GM23338 (cell line): ENCODE measurements around the gene DACT1.

Experiments
- CREB1 ChIP-seq: fragments of 250-450 bp; sonication (Bioruptor Pico); IDR thresholded peaks from 2 replicates; pipeline ENCODE4 v1.5.0; 2020; ENCODE audit warnings: low read depth, mild to moderate bottlenecking, moderate library complexity
- ETS1 ChIP-seq: IDR thresholded peaks from 2 replicates; pipeline ENCODE4 v1.6.1; 2016; ENCODE audit warnings: antibody characterized with exemption
- EZH2 ChIP-seq: fragments of 200-600 bp; sonication (generic); IDR thresholded peaks from one replicate; pipeline ENCODE4 v1.8.0; 2017; ENCODE audit warnings: antibody characterized with exemption, mild to moderate bottlenecking, low read depth; ENCODE audit not compliant: unreplicated experiment
- EZH2phosphoT487 ChIP-seq: fragments of 200-600 bp; sonication (generic); IDR thresholded peaks from one replicate; pipeline ENCODE4 v1.8.1; 2018; ENCODE audit warnings: antibody characterized with exemption; ENCODE audit not compliant: unreplicated experiment
- JUNB ChIP-seq: IDR thresholded peaks from one replicate; pipeline ENCODE4 v1.6.1; 2016; ENCODE audit warnings: antibody characterized with exemption; ENCODE audit not compliant: unreplicated experiment
- POLR2AphosphoS5 ChIP-seq: IDR thresholded peaks from 2 replicates; pipeline ENCODE4 v1.6.1; 2016; ENCODE audit warnings: antibody characterized with exemption, low read depth
- REST ChIP-seq: IDR thresholded peaks from one replicate; pipeline ENCODE4 v1.6.1; 2018; ENCODE audit warnings: antibody characterized with exemption; ENCODE audit not compliant: unreplicated experiment
- STAT1 ChIP-seq: IDR thresholded peaks from one replicate; pipeline ENCODE4 v1.6.1; 2016; ENCODE audit warnings: antibody characterized with exemption; ENCODE audit not compliant: unreplicated experiment
- ZNF114 ChIP-seq: fragments of 250-450 bp; sonication (Bioruptor Pico); IDR thresholded peaks from 2 replicates; pipeline ENCODE4 v1.5.0; 2020; ENCODE audit warnings: mild to moderate bottlenecking, moderate library complexity
- ZNF331 ChIP-seq: fragments of 250-450 bp; sonication (Bioruptor Pico); IDR thresholded peaks from 2 replicates; pipeline ENCODE4 v1.5.0; 2020; ENCODE audit warnings: low read depth, mild to moderate bottlenecking, moderate library complexity
- TF ChIP-seq, protein P1 (sequence below), 2 experiments: fragments of 200-600 bp in 1 of 2; sonication (generic) in 1 of 2; conservative IDR thresholded peaks; 2 replicates each; pipeline versions ENCODE4 v1.5.1 to v1.6.1; 2016 to 2017; ENCODE audit warnings: antibody characterized with exemption in 2 of 2, low read depth in 2 of 2, mild to moderate bottlenecking in 2 of 2, moderate library complexity in 1 of 2
- TF ChIP-seq, protein P2 (sequence below): fragments of 250-450 bp; sonication (Bioruptor Pico); IDR thresholded peaks from 2 replicates; pipeline ENCODE4 v1.5.0; 2020; ENCODE audit warnings: mild to moderate bottlenecking, moderate library complexity

DNA sequence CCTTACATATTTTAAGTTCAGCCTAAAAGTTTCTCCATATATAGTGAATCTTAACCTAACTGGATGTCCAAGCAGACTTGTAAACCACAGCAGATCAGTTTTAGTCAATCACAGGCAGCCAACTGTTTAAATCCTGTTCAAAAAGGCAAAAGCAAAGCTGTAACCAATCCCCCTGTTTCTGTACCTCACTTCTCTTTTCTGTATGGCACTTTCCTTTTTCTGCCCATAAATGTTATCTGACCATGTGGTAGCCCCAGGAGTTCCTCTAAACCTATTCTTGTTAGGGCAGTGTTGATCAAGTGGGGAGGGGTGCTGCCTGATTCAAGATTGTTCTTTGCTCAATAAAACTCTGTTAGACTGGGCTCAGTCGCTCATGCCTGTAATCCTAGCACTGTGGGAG, 8.5 kb upstream of the DACT1 start:
- TF ChIP-seq, protein P1, sequence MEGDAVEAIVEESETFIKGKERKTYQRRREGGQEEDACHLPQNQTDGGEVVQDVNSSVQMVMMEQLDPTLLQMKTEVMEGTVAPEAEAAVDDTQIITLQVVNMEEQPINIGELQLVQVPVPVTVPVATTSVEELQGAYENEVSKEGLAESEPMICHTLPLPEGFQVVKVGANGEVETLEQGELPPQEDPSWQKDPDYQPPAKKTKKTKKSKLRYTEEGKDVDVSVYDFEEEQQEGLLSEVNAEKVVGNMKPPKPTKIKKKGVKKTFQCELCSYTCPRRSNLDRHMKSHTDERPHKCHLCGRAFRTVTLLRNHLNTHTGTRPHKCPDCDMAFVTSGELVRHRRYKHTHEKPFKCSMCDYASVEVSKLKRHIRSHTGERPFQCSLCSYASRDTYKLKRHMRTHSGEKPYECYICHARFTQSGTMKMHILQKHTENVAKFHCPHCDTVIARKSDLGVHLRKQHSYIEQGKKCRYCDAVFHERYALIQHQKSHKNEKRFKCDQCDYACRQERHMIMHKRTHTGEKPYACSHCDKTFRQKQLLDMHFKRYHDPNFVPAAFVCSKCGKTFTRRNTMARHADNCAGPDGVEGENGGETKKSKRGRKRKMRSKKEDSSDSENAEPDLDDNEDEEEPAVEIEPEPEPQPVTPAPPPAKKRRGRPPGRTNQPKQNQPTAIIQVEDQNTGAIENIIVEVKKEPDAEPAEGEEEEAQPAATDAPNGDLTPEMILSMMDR (conservative IDR thresholded peaks at IDR 0.05; ENCODE audit: low read depth in 2 of 2): no peak
- TF ChIP-seq REST (no peak), EZH2phosphoT487 (no peak), EZH2 (no peak), POLR2AphosphoS5 (no peak), JUNB (no peak), ETS1 (no peak), CREB1 (CRISPR knock-in tag) (no peak), ZNF331 (CRISPR knock-in tag) (no peak), STAT1 (no peak), ZNF114 (CRISPR knock-in tag) (no peak)
- TF ChIP-seq, protein P2, sequence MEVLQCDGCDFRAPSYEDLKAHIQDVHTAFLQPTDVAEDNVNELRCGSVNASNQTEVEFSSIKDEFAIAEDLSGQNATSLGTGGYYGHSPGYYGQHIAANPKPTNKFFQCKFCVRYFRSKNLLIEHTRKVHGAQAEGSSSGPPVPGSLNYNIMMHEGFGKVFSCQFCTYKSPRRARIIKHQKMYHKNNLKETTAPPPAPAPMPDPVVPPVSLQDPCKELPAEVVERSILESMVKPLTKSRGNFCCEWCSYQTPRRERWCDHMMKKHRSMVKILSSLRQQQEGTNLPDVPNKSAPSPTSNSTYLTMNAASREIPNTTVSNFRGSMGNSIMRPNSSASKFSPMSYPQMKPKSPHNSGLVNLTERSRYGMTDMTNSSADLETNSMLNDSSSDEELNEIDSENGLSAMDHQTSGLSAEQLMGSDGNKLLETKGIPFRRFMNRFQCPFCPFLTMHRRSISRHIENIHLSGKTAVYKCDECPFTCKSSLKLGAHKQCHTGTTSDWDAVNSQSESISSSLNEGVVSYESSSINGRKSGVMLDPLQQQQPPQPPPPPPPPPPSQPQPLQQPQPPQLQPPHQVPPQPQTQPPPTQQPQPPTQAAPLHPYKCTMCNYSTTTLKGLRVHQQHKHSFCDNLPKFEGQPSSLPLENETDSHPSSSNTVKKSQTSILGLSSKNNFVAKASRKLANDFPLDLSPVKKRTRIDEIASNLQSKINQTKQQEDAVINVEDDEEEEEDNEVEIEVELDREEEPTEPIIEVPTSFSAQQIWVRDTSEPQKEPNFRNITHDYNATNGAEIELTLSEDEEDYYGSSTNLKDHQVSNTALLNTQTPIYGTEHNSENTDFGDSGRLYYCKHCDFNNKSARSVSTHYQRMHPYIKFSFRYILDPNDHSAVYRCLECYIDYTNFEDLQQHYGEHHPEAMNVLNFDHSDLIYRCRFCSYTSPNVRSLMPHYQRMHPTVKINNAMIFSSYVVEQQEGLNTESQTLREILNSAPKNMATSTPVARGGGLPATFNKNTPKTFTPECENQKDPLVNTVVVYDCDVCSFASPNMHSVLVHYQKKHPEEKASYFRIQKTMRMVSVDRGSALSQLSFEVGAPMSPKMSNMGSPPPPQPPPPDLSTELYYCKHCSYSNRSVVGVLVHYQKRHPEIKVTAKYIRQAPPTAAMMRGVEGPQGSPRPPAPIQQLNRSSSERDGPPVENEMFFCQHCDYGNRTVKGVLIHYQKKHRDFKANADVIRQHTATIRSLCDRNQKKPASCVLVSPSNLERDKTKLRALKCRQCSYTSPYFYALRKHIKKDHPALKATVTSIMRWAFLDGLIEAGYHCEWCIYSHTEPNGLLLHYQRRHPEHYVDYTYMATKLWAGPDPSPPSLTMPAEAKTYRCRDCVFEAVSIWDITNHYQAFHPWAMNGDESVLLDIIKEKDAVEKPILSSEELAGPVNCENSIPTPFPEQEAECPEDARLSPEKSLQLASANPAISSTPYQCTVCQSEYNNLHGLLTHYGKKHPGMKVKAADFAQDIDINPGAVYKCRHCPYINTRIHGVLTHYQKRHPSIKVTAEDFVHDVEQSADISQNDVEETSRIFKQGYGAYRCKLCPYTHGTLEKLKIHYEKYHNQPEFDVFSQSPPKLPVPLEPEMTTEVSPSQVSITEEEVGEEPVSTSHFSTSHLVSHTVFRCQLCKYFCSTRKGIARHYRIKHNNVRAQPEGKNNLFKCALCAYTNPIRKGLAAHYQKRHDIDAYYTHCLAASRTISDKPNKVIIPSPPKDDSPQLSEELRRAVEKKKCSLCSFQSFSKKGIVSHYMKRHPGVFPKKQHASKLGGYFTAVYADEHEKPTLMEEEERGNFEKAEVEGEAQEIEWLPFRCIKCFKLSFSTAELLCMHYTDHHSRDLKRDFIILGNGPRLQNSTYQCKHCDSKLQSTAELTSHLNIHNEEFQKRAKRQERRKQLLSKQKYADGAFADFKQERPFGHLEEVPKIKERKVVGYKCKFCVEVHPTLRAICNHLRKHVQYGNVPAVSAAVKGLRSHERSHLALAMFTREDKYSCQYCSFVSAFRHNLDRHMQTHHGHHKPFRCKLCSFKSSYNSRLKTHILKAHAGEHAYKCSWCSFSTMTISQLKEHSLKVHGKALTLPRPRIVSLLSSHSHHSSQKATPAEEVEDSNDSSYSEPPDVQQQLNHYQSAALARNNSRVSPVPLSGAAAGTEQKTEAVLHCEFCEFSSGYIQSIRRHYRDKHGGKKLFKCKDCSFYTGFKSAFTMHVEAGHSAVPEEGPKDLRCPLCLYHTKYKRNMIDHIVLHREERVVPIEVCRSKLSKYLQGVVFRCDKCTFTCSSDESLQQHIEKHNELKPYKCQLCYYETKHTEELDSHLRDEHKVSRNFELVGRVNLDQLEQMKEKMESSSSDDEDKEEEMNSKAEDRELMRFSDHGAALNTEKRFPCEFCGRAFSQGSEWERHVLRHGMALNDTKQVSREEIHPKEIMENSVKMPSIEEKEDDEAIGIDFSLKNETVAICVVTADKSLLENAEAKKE (CRISPR knock-in tag): no peak
